Measurements from ENCODE around the gene BICD1. TPM values are rescaled to one million over a fixed set of nuclear protein-coding genes. Genes with fewer than 3 reads are reported as not detected.

BICD1 gene
- total RNA-seq, 2 experiments from 2014 or later = 17.8 to 18.7 TPM

DNA sequence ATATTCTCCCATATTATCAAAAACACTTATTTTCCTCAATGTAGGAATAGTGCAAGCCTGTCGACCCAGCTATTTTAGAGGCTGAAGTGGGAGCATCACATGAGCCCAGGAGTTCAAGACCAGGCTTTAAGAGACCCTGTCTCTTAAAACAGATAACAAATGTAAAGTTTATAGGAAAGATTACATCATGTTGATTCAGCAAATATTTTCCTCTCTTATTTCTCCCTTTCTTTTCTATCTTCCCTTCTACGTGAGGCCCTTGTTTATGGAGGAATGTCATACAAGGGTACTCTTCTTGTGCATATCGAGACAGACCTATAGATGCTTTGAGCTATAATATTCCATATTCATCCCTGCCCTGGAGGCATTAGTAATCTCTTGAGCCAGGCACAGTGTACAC lies 256.2 kb downstream of the BICD1 start:
- Mint-ChIP-seq H3K27ac (no peak overlapping the region), H3K27me3 (no peaks in the 10 kb centered on the region), H3K9me3 (no peaks in the 10 kb centered on the region), H3K4me3 (no peak overlapping the region), H3K4me1 (no peaks in the 10 kb centered on the region), H3K36me3 (no peaks in the 10 kb centered on the region)
- POLR2A ChIA-PET = no interaction called here
- DNase-seq (no peak), ATAC-seq (ENCODE audit: low read depth) (no peak)

DNA sequence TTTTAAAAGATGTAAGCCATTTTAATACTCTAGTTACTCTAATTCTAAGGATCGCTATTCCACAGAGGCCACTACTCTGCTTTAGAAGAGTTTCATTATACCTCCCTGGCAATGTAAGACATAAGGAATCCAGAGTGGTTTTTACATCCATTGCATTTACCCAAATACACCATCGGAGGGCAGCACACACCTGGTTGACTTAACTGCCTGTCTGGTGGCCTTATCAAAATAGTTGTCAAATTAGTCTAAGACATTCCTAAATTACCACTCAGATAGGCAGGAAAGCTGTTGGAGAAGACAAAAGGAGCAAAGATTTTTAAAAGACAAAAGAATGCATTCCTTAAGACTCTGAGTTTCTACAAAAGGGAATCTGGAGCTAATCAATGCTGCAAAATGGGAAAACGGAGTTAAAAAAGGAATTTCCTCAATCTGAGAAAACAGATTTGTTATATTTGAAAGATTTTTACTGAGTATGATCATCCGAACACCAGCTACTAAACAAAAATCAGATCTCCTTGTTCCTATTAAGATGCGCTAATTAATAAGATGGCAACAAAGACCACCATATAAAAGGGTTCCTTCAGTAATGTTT lies 258.9 kb downstream of the BICD1 start:
- no peaks in the 10 kb centered on the region for H3K9me3 Mint-ChIP-seq
- H3K4me1 Mint-ChIP-seq = no peaks in the 10 kb centered on the region
- DNase-seq (no peak), ATAC-seq (ENCODE audit: low read depth) (no peak)
- H3K4me3 Mint-ChIP-seq = no peak overlapping the region
- H3K36me3 Mint-ChIP-seq = no peaks in the 10 kb centered on the region
- H3K27ac Mint-ChIP-seq = no peak overlapping the region
- H3K27me3 Mint-ChIP-seq = no peaks in the 10 kb centered on the region
- POLR2A ChIA-PET = no interaction called here

GRCh38 chr12:32366714-32367113 lies 260.1 kb downstream of the BICD1 start:
- DNase-seq (no peak), ATAC-seq (ENCODE audit: low read depth) (no peak)
- POLR2A ChIA-PET = no interaction called here
- Mint-ChIP-seq H3K27me3 (no peaks in the 10 kb centered on the region), H3K4me1 (no peaks in the 10 kb centered on the region), H3K4me3 (no peak overlapping the region), H3K27ac (no peak overlapping the region), H3K9me3 (no peaks in the 10 kb centered on the region), H3K36me3 (no peaks in the 10 kb centered on the region)

- POLR2A ChIA-PET = no interaction called here
- no peaks in the 10 kb centered on the region for H3K4me1 Mint-ChIP-seq
- no peak for DNase-seq
- no peak overlapping the region for H3K27ac Mint-ChIP-seq
- no peak overlapping the region for H3K4me3 Mint-ChIP-seq
- ATAC-seq (ENCODE audit: low read depth) = no peak
- no peaks in the 10 kb centered on the region for H3K36me3 Mint-ChIP-seq
- no peaks in the 10 kb centered on the region for H3K9me3 Mint-ChIP-seq
- H3K27me3 Mint-ChIP-seq = no peaks in the 10 kb centered on the region
Measured at GRCh38 chr12:32367381-32367780, 260.7 kb downstream of the BICD1 start.

DNA sequence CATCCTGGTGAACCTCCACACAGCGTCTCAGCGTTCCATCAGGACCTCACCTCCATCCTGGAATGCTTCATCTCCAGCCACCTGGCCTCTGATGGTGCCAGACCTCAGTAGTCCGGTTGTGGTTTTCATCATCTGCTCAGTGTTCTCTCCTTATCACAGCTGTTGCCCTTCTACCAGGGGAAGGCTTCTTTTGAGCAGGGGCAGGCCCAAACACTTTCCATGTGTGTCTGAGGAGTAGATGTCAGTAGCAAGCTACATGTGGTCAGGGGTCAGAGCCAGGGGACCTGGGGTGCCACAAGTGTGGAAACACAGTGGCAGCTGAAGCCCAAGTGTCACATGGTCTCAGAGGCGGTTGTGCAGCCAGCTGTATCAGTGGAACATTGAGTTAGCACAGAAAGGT lies 262.6 kb downstream of the BICD1 start:
- H3K27ac Mint-ChIP-seq = no peak overlapping the region
- POLR2A ChIA-PET = no interaction called here
- no peaks in the 10 kb centered on the region for H3K4me1 Mint-ChIP-seq
- H3K36me3 Mint-ChIP-seq = no peaks in the 10 kb centered on the region
- no peak for ATAC-seq (ENCODE audit: low read depth)
- no peak for DNase-seq
- H3K27me3 Mint-ChIP-seq = no peaks in the 10 kb centered on the region
- no peak overlapping the region for H3K4me3 Mint-ChIP-seq
- no peaks in the 10 kb centered on the region for H3K9me3 Mint-ChIP-seq

DNA sequence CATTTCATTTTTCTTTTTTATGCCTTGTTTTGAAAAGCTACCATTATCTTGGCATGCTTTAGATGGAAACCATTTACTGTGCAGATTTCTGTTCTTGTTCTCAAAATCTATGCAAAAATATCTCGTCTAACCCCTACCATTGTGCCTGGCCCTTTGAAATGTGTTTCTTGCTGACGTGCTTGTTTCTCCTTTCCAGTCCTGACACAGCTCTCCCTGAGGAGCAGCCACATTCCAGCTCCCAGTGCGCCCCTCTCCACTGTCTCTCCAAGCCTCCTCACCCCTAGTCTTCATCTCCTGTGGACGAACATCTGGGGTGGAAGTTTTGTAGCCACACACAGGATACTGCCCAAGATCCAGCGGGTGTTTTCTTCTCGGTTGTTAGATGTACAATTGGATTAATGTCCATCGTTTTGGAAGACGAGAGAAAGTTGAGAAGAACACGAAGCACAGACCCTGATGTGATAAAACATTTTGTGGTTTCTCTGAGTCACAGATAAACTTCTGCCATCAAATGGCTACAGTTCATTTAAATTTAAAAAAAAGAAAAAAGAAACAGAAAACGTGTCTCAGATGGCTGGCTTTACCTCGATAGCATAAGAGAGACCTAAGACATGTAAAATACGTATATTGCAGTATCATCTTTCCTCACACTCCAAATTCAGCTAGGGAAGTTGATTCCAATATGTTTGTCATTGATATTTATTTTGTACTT lies 270.9 kb downstream of the BICD1 start:
- Mint-ChIP-seq H3K27ac (no peak overlapping the region), H3K36me3 (no peaks in the 10 kb centered on the region), H3K4me3 (no peak overlapping the region), H3K9me3 (no peaks in the 10 kb centered on the region), H3K27me3 (peaks cover 10% of the 10 kb centered on the region), H3K4me1 (no peaks in the 10 kb centered on the region)
- POLR2A ChIA-PET = interaction anchor here (0.5 kb wide), 1 partner anchor 434 kb away, joined by 3 read pairs; no protein-coding TSS in a partner anchor
- no peak for ATAC-seq (ENCODE audit: low read depth)
- no peak for DNase-seq

DNA sequence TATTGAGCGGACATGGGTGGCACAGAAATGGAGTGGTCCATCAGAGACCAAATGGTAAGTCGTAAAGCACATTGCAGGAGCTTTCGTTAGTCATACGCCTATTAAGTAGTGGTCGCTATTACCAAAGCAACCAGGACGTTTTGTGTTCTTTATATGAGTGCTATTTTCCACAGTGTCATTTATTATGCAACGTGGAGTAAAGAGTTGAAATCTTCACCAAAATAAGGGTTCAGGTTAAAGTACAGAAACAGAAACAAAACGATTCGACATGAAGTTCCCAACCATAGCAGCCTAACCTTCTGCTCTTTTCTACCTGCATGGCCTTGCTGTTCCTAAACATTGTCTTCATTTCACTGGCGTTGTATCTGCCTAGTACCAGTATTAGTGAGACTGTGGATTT lies 272.6 kb downstream of the BICD1 start:
- no peaks in the 10 kb centered on the region for H3K4me1 Mint-ChIP-seq
- no peaks in the 10 kb centered on the region for H3K36me3 Mint-ChIP-seq
- ATAC-seq (ENCODE audit: low read depth) (no peak), DNase-seq (no peak)
- H3K4me3 Mint-ChIP-seq = no peak overlapping the region
- POLR2A ChIA-PET = no interaction called here
- H3K9me3 Mint-ChIP-seq = no peaks in the 10 kb centered on the region
- H3K27me3 Mint-ChIP-seq = peaks cover 14% of the 10 kb centered on the region
- H3K27ac Mint-ChIP-seq = no peak overlapping the region

GRCh38 chr12:32379667-32380066 lies 273.0 kb downstream of the BICD1 start:
- Mint-ChIP-seq H3K36me3 (no peaks in the 10 kb centered on the region), H3K4me3 (no peak overlapping the region), H3K27ac (no peak overlapping the region), H3K9me3 (no peaks in the 10 kb centered on the region), H3K4me1 (no peaks in the 10 kb centered on the region), H3K27me3 (peaks cover 18% of the 10 kb centered on the region)
- POLR2A ChIA-PET = no interaction called here
- DNase-seq (no peak), ATAC-seq (ENCODE audit: low read depth) (no peak)

GRCh38 chr12:32382226-32382625 lies 275.6 kb downstream of the BICD1 start:
- Mint-ChIP-seq H3K36me3 (no peaks in the 10 kb centered on the region), H3K27me3 (peaks cover 18% of the 10 kb centered on the region), H3K9me3 (no peaks in the 10 kb centered on the region), H3K27ac (no peak overlapping the region), H3K4me3 (no peak overlapping the region), H3K4me1 (no peaks in the 10 kb centered on the region)
- POLR2A ChIA-PET = no interaction called here
- ATAC-seq (ENCODE audit: low read depth) = no peak
- no peak for DNase-seq

- Mint-ChIP-seq H3K9me3 (no peaks in the 10 kb centered on the region), H3K36me3 (no peaks in the 10 kb centered on the region), H3K27ac (peak overlapping the region; percentile 38), H3K27me3 (peaks cover 9% of the 10 kb centered on the region), H3K4me3 (peak overlapping the region; percentile 81), H3K4me1 (peaks cover 2% of the 10 kb centered on the region)
- POLR2A ChIA-PET = no interaction called here
- ATAC-seq (ENCODE audit: low read depth) (peak; percentile 90), DNase-seq (peak; percentile 59)
Measured at GRCh38 chr12:32390572-32391219, 284.0 kb downstream of the BICD1 start.

DNA sequence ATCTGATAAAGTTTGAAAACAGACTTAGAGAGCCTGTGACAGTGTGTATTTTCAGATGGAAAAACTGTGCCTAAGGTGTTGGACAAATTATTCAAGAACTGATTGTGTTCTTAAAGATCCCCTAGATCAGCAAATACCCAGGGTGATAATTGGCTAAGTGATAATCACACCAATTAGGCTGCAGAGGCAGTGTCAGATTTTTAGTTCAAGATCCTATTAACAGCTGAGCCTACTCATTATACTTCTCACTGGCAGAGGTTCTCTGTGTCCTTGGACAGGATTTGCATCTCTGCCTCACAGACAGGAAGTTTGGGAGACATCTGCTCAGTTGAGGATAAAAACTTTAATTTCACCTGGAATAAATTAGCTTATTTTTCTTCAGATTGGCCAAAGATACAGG lies 288.4 kb downstream of the BICD1 start:
- Mint-ChIP-seq H3K27me3 (peaks cover 22% of the 10 kb centered on the region), H3K4me3 (no peak overlapping the region), H3K9me3 (no peaks in the 10 kb centered on the region), H3K36me3 (no peaks in the 10 kb centered on the region), H3K27ac (no peak overlapping the region), H3K4me1 (peaks cover 4% of the 10 kb centered on the region)
- POLR2A ChIA-PET = no interaction called here
- no peak for DNase-seq
- no peak for ATAC-seq (ENCODE audit: low read depth)

GRCh38 chr12:32397696-32398095 lies 291.0 kb downstream of the BICD1 start:
- POLR2A ChIA-PET = no interaction called here
- Mint-ChIP-seq H3K4me3 (no peak overlapping the region), H3K27me3 (peaks cover 39% of the 10 kb centered on the region), H3K9me3 (no peaks in the 10 kb centered on the region), H3K36me3 (no peaks in the 10 kb centered on the region), H3K27ac (no peak overlapping the region), H3K4me1 (peaks cover 10% of the 10 kb centered on the region)
- no peak for ATAC-seq (ENCODE audit: low read depth)
- DNase-seq = no peak

GRCh38 chr12:32398181-32398580 lies 291.5 kb downstream of the BICD1 start:
- DNase-seq (no peak), ATAC-seq (ENCODE audit: low read depth) (no peak)
- Mint-ChIP-seq H3K27ac (no peak overlapping the region), H3K36me3 (no peaks in the 10 kb centered on the region), H3K4me1 (peaks cover 10% of the 10 kb centered on the region), H3K4me3 (no peak overlapping the region), H3K27me3 (peaks cover 39% of the 10 kb centered on the region), H3K9me3 (no peaks in the 10 kb centered on the region)
- POLR2A ChIA-PET = no interaction called here

DNA sequence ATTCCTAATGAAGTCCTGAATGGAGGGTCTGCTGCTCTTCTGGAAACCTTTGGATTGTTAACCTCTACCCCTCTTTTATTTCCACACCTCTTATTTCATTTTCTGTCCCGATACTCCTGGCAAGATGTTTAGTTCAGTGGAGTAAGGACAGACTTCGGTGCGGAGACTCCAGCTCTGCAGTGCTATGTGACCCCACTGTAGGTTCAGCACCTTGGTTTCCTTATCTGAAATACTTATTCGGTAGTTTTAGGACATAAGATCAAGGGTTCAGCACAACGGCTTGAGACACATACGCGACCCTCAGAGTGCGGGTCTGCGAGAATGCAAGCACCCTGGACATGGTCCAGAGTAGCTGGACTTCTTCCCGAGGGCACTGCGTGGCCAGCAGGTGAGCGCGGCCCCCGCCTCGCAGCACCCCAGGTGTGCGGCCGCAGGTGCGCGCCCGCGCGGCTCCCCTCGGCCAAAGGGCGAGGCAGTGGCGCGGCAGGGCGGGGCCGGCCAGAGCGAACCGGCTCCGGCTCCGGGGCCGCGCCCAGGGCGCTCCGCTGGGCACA lies 292.2 kb downstream of the BICD1 start:
- ATAC-seq (ENCODE audit: low read depth) (no peak), DNase-seq (no peak)
- Mint-ChIP-seq H3K27ac (no peak overlapping the region), H3K4me1 (peaks cover 10% of the 10 kb centered on the region), H3K9me3 (no peaks in the 10 kb centered on the region), H3K4me3 (peak overlapping the region; percentile 75), H3K36me3 (no peaks in the 10 kb centered on the region), H3K27me3 (peaks cover 39% of the 10 kb centered on the region)
- POLR2A ChIA-PET = interaction anchor here (0.6 kb wide), 1 partner anchor 303 kb away, joined by 7 read pairs; no protein-coding TSS in a partner anchor

Measured in activated naive CD8-positive, alpha-beta T cell treated with anti-CD3 and anti-CD28 coated beads, Interleukin-2, amount 10 ng/mL, durations not matched to agents 7 days and 5 days (primary cell).